ENCODE results near the gene ASAP2.

The ASAP2 gene

DNA sequence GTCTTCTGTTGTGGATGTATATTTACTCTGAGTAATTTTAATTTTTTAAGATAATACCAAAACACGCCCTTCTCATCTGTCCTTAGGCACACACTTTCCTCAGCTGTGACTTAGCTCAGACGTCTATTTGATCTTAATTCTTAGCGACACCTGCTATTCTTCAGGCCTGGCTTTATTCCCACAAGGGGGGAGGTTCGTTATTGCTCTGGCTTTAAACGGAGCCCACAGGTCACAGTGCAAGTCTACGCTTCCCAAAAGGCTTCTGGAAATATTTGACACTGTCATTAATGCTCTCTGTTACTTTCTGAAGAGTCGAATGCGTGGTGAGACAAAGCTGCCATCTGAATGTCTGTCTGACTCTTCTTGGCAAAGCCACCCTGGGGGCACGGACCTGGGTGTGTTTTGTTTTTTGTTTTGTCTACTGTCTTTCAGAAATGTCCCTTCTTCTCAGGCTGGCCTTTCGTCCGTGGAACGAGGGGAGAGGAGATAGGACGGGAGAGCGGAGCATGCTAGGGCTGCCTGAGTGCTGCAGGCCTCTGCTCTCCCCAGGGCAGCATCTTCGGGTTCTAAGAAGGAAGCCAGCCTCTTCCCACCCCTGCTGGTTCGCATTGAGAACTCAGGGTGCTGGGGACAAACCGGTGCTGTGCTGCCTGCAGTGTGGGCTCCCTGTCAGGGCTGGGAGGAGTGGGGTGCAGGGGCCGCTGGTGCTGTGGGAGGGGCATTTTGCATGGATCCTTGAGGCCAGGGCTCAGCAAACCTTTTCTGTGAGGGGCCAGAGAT is 61.9 kb downstream of the ASAP2 start:
- H3K4me1 ChIP-seq (ENCODE audit: insufficient read depth, low read length, severe bottlenecking): no peaks in the 10 kb centered on the region
- no peak overlapping the region for H3K27ac ChIP-seq (ENCODE audit: low read depth, low read length, poor library complexity, severe bottlenecking)
- H3K27me3 ChIP-seq (ENCODE audit: insufficient read depth, low read length): no peaks in the 10 kb centered on the region
- H3K4me3 ChIP-seq (ENCODE audit: low read depth, low read length, poor library complexity, severe bottlenecking): no peak overlapping the region
- no peaks in the 10 kb centered on the region for H3K36me3 ChIP-seq (ENCODE audit: insufficient read depth, low read length)
- H3K4me2 ChIP-seq (ENCODE audit: low read length): no peak overlapping the region
- no peaks in the 10 kb centered on the region for H4K20me1 ChIP-seq (ENCODE audit: insufficient read depth, low read length)
- H3F3A ChIP-seq (ENCODE audit: insufficient read depth, low read length): no peaks in the 10 kb centered on the region
- H3K9me3 ChIP-seq (ENCODE audit: low read length): no peaks in the 10 kb centered on the region
- TF ChIP-seq EZH2 (IDR thresholded peaks at IDR 0.05; ENCODE audit: borderline replicate concordance, low read length): no peak
- no peak for TF ChIP-seq CTCF (IDR thresholded peaks at IDR 0.05; ENCODE audit: low read length)
- no peak overlapping the region for H2AFZ ChIP-seq (ENCODE audit: low read length)
- no peak overlapping the region for H3K9ac ChIP-seq (ENCODE audit: low read length)
- no peaks in the 10 kb centered on the region for H3K79me2 ChIP-seq (ENCODE audit: insufficient read depth, low read length)
- H3K9me2 ChIP-seq (ENCODE audit: low read depth, low read length): no peaks in the 10 kb centered on the region

DNA sequence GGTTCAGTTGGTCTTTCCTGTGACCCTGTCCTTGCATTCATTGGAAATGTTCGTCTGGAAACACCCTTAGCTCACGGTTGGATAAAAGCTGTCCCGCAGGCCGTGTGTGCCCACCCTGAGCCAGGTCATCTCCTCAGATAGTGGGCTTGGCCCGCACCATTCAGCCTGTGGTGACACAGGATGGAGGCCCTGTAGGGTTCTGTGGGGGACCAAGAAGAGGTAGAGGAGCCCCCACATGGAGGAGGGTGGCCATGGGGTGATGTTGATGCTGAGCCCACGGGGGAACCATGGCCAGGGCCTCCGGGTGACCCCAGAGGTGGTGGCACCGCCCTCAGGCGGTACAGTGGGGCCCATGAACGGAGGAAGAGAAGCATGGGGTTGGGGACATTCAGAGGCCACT is 62.7 kb downstream of the ASAP2 start:
- no peaks in the 10 kb centered on the region for H3K4me1 ChIP-seq (ENCODE audit: insufficient read depth, low read length, severe bottlenecking)
- no peaks in the 10 kb centered on the region for H3K36me3 ChIP-seq (ENCODE audit: insufficient read depth, low read length)
- H3K79me2 ChIP-seq (ENCODE audit: insufficient read depth, low read length): no peaks in the 10 kb centered on the region
- H2AFZ ChIP-seq (ENCODE audit: low read length): no peak overlapping the region
- H3K4me2 ChIP-seq (ENCODE audit: low read length): no peak overlapping the region
- no peaks in the 10 kb centered on the region for H4K20me1 ChIP-seq (ENCODE audit: insufficient read depth, low read length)
- H3K9me3 ChIP-seq (ENCODE audit: low read length): no peaks in the 10 kb centered on the region
- TF ChIP-seq CTCF (IDR thresholded peaks at IDR 0.05; ENCODE audit: low read length) (no peak), EZH2 (IDR thresholded peaks at IDR 0.05; ENCODE audit: borderline replicate concordance, low read length) (no peak)
- H3K4me3 ChIP-seq (ENCODE audit: low read depth, low read length, poor library complexity, severe bottlenecking): no peak overlapping the region
- no peaks in the 10 kb centered on the region for H3K27me3 ChIP-seq (ENCODE audit: insufficient read depth, low read length)
- H3K27ac ChIP-seq (ENCODE audit: low read depth, low read length, poor library complexity, severe bottlenecking): no peak overlapping the region
- H3K9me2 ChIP-seq (ENCODE audit: low read depth, low read length): no peaks in the 10 kb centered on the region
- H3F3A ChIP-seq (ENCODE audit: insufficient read depth, low read length): no peaks in the 10 kb centered on the region
- H3K9ac ChIP-seq (ENCODE audit: low read length): no peak overlapping the region

GRCh38 chr2:9269695-9270360 is 63.2 kb downstream of the ASAP2 start:
- no peak for TF ChIP-seq EZH2 (IDR thresholded peaks at IDR 0.05; ENCODE audit: borderline replicate concordance, low read length)
- no peak for TF ChIP-seq CTCF (IDR thresholded peaks at IDR 0.05; ENCODE audit: low read length)
- H3K9me2 ChIP-seq (ENCODE audit: low read depth, low read length): no peaks in the 10 kb centered on the region
- H3K4me1 ChIP-seq (ENCODE audit: insufficient read depth, low read length, severe bottlenecking): no peaks in the 10 kb centered on the region
- H3K9me3 ChIP-seq (ENCODE audit: low read length): no peaks in the 10 kb centered on the region
- H3K79me2 ChIP-seq (ENCODE audit: insufficient read depth, low read length): no peaks in the 10 kb centered on the region
- H3K27ac ChIP-seq (ENCODE audit: low read depth, low read length, poor library complexity, severe bottlenecking): no peak overlapping the region
- no peaks in the 10 kb centered on the region for H3K36me3 ChIP-seq (ENCODE audit: insufficient read depth, low read length)
- no peaks in the 10 kb centered on the region for H3K27me3 ChIP-seq (ENCODE audit: insufficient read depth, low read length)
- no peak overlapping the region for H3K4me2 ChIP-seq (ENCODE audit: low read length)
- no peak overlapping the region for H2AFZ ChIP-seq (ENCODE audit: low read length)
- H3K9ac ChIP-seq (ENCODE audit: low read length): no peak overlapping the region
- H4K20me1 ChIP-seq (ENCODE audit: insufficient read depth, low read length): no peaks in the 10 kb centered on the region
- H3K4me3 ChIP-seq (ENCODE audit: low read depth, low read length, poor library complexity, severe bottlenecking): no peak overlapping the region
- H3F3A ChIP-seq (ENCODE audit: insufficient read depth, low read length): no peaks in the 10 kb centered on the region
